ENCODE measurements around the gene YRDC. TPM values are rescaled to one million over a fixed set of nuclear protein-coding genes. Genes with fewer than 3 reads are reported as not detected.

Gene YRDC
- total and polyA plus RNA-seq, 2 of the 13 experiments (the other 11 are each of a cell fraction or from before 2014, with no cell fraction given): 27.5 to 29.2 TPM

DNA sequence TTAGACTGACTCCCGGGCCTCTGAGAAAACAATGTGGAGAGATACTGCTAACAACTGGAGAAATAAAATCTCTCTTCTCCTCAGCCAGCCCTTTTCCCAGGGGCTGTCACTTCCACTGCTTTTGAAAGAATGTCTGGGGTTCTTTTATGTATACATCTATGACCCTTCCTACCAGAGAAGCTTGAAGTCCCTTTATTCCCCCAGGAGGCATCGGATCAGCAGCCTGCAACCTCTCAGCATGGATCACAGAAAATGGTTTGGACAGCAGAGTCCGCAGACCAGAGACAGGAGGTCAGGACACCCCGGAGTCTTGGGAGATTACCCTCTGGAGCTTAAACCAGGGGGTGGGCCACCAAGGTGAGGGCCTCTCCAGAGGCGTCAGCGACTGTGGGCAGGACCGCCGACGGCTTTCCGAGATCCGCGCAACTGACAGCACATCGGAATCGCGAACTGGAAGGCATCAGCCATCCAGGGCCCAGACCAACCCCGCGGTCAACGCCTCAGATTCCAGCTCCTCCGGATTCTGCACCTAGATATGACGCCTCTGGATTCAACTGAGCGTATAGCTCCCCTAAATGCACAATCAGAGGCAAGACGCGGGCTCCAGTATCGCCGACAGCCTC lies 44.1 kb downstream of the YRDC start:
- 12% methylated on average over 11 of the region's 25 CpGs for WGBS (ENCODE audit: low lambda C conversion rate)
- ChIA-PET POLR2A (no interaction called here), CTCF (ENCODE audit: low intra/inter-chr PET ratio, low total read pairs) (no interaction called here)
- no peak overlapping the region for H2AFZ ChIP-seq (ENCODE audit: low read length)
- no peak for ATAC-seq
- no peak overlapping the region for H3K4me2 ChIP-seq (ENCODE audit: low read depth, low read length)
- H3K27me3 ChIP-seq (ENCODE audit: control insufficient read depth in 1 of 2, insufficient read depth in 2 of 2, low read length in 2 of 2): peaks cover 0 to 45% of the 10 kb centered on the region in 2 experiments; a peak in 4 of 5 replicates
- H3K9ac ChIP-seq (ENCODE audit: insufficient read depth, low read depth, low read length): no peak overlapping the region
- intact Hi-C loops (cut with micrococcal nuclease; ENCODE audit: unreplicated experiment) (no loop called here), in situ Hi-C loops (cut with HindIII; ENCODE audit: extremely low pct_ligation_motif_present, low pct_unique_long_range_greater_than_20kb) (no loop called here)
- no peaks in the 10 kb centered on the region for H3K36me3 ChIP-seq (replicated peaks in 1 of 2; ENCODE audit: control insufficient read depth in 1 of 2, insufficient read depth in 2 of 2, low read length in 2 of 2)
- DNase-seq (ENCODE audit: low spot score): no peak
- H3K9me3 ChIP-seq (ENCODE audit: low read length): no peaks in the 10 kb centered on the region
- no peak overlapping the region for H3K27ac ChIP-seq (ENCODE audit: extremely low read length, insufficient read depth, low read length)
- no peaks in the 10 kb centered on the region for H4K20me1 ChIP-seq (ENCODE audit: insufficient read depth, low read length)
- H3K4me1 ChIP-seq (ENCODE audit: insufficient read depth, low read length): peaks cover 6% of the 10 kb centered on the region; the same call in 1 of the 2 replicates
- H3K4me3 ChIP-seq (replicated peaks in 1 of 3; ENCODE audit: insufficient read depth in 1 of 3, low read depth in 2 of 3, low read length in 3 of 3): no peak overlapping the region
- no peak for FAIRE-seq
- H3K79me2 ChIP-seq (ENCODE audit: insufficient read depth, low read length): no peaks in the 10 kb centered on the region
- no TSS peak for BruUV-seq (replicated peaks)
- no peak for TF ChIP-seq MBNL3 (CRISPR knock-in tag; conservative IDR thresholded peaks at IDR 0.05)
- TF ChIP-seq TMF1 (CRISPR knock-in tag; IDR thresholded peaks at IDR 0.05; ENCODE audit: low read depth): no peak
- TF ChIP-seq ZNF546 (CRISPR knock-in tag; conservative IDR thresholded peaks at IDR 0.05): no peak
- no peak for TF ChIP-seq HOXD1 (CRISPR knock-in tag; IDR thresholded peaks at IDR 0.05)

DNA sequence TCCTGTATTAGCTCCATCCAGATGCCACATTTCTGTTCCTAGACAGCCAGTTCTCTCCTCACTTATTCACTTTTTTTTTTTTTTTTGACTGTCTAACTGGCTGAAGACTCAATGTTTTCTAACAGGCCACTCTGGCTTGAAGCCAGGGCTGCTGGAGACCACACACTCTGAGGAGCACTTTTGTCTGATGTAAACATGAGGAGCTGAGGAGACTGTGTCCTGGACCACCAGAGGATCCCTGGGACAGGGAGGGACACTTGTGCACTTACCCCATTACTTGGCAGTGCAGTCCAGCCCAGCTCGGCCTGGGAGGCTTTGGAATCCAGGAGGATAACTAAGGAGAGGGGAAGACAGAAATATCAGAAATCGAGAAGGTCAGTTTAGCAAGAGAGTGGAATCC lies 45.5 kb downstream of the YRDC start:
- 0% methylated on average over 2 of the region's 2 CpGs for WGBS (ENCODE audit: low lambda C conversion rate)
- Histone ChIP-seq H3K4me1 (ENCODE audit: insufficient read depth, low read length) (peaks cover 6% of the 10 kb centered on the region; the same call in 1 of the 2 replicates), H3K27me3 (ENCODE audit: control insufficient read depth in 1 of 2, insufficient read depth in 2 of 2, low read length in 2 of 2) (peaks cover 0 to 42% of the 10 kb centered on the region in 2 experiments; a peak in 4 of 5 replicates), H3K4me3 (replicated peaks in 1 of 3; ENCODE audit: insufficient read depth in 1 of 3, low read depth in 2 of 3, low read length in 3 of 3) (no peak overlapping the region), H3K27ac (ENCODE audit: extremely low read length, insufficient read depth, low read length) (no peak overlapping the region), H3K79me2 (ENCODE audit: insufficient read depth, low read length) (no peaks in the 10 kb centered on the region), H3K9ac (ENCODE audit: insufficient read depth, low read depth, low read length) (no peak overlapping the region), H2AFZ (ENCODE audit: low read length) (no peak overlapping the region), H3K4me2 (ENCODE audit: low read depth, low read length) (no peak overlapping the region), H3K36me3 (replicated peaks in 1 of 2; ENCODE audit: control insufficient read depth in 1 of 2, insufficient read depth in 2 of 2, low read length in 2 of 2) (no peaks in the 10 kb centered on the region), H3K9me3 (ENCODE audit: low read length) (no peaks in the 10 kb centered on the region), H4K20me1 (ENCODE audit: insufficient read depth, low read length) (no peaks in the 10 kb centered on the region)
- ChIA-PET CTCF (ENCODE audit: low intra/inter-chr PET ratio, low total read pairs) (no interaction called here), POLR2A (no interaction called here)
- ATAC-seq (no peak), FAIRE-seq (no peak), DNase-seq (ENCODE audit: low spot score) (no peak)
- BruUV-seq (replicated peaks): no TSS peak
- in situ Hi-C loops (cut with HindIII; ENCODE audit: extremely low pct_ligation_motif_present, low pct_unique_long_range_greater_than_20kb): no loop called here
- intact Hi-C loops (cut with micrococcal nuclease; ENCODE audit: unreplicated experiment): no loop called here
- TF ChIP-seq ZNF350 (CRISPR knock-in tag; IDR thresholded peaks at IDR 0.05; ENCODE audit: borderline replicate concordance, low read depth) (no peak), KAT7 (CRISPR knock-in tag; IDR thresholded peaks at IDR 0.05; ENCODE audit: borderline replicate concordance) (no peak), PTBP1 (IDR thresholded peaks at IDR 0.05; ENCODE audit: low read depth, low read length, poor library complexity, severe bottlenecking) (no peak)
- TF ChIP-seq, protein P1, sequence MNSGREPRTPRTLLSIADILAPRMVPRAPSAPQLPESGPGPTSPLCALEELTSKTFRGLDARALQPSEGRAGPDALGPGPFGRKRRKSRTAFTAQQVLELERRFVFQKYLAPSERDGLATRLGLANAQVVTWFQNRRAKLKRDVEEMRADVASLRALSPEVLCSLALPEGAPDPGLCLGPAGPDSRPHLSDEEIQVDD (CRISPR knock-in tag; IDR thresholded peaks at IDR 0.05; ENCODE audit: borderline replicate concordance): no peak
- TF ChIP-seq, protein P2, sequence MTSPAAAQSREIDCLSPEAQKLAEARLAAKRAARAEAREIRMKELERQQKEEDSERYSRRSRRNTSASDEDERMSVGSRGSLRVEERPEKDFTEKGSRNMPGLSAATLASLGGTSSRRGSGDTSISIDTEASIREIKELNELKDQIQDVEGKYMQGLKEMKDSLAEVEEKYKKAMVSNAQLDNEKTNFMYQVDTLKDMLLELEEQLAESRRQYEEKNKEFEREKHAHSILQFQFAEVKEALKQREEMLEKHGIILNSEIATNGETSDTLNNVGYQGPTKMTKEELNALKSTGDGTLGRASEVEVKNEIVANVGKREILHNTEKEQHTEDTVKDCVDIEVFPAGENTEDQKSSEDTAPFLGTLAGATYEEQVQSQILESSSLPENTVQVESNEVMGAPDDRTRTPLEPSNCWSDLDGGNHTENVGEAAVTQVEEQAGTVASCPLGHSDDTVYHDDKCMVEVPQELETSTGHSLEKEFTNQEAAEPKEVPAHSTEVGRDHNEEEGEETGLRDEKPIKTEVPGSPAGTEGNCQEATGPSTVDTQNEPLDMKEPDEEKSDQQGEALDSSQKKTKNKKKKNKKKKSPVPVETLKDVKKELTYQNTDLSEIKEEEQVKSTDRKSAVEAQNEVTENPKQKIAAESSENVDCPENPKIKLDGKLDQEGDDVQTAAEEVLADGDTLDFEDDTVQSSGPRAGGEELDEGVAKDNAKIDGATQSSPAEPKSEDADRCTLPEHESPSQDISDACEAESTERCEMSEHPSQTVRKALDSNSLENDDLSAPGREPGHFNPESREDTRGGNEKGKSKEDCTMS (CRISPR knock-in tag; conservative IDR thresholded peaks at IDR 0.05): no peak
- TF ChIP-seq, protein P3, sequence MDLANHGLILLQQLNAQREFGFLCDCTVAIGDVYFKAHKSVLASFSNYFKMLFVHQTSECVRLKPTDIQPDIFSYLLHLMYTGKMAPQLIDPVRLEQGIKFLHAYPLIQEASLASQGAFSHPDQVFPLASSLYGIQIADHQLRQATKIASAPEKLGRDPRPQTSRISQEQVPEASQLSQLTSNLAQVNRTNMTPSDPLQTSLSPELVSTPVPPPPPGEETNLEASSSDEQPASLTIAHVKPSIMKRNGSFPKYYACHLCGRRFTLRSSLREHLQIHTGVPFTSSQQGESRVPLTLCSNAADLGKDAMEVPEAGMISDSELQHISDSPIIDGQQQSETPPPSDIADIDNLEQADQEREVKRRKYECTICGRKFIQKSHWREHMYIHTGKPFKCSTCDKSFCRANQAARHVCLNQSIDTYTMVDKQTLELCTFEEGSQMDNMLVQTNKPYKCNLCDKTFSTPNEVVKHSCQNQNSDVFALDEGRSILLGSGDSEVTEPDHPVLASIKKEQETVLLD (CRISPR knock-in tag; IDR thresholded peaks at IDR 0.05; ENCODE audit: low read depth): no peak
- TF ChIP-seq, protein P4, sequence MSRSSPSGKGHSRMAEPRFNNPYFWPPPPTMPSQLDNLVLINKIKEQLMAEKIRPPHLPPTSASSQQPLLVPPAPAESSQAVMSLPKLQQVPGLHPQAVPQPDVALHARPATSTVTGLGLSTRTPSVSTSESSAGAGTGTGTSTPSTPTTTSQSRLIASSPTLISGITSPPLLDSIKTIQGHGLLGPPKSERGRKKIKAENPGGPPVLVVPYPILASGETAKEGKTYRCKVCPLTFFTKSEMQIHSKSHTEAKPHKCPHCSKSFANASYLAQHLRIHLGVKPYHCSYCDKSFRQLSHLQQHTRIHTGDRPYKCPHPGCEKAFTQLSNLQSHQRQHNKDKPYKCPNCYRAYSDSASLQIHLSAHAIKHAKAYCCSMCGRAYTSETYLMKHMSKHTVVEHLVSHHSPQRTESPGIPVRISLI (CRISPR knock-in tag; IDR thresholded peaks at IDR 0.05; ENCODE audit: borderline replicate concordance): no peak

Data from HepG2 (cell line).